ENCODE results near the gene PNPLA7. TPM values are rescaled to one million over a fixed set of nuclear protein-coding genes. Genes with fewer than 3 reads are reported as not detected.

Gene PNPLA7
- total and polyA plus RNA-seq, 7 donors = 1.8 to 12.2 (median 8.2) TPM

- no peak for TF ChIP-seq CTCF (IDR thresholded peaks at IDR 0.05)
- no peak for TF ChIP-seq EP300 (IDR thresholded peaks at IDR 0.05)
- TF ChIP-seq POLR2A (IDR thresholded peaks at IDR 0.05) = no peak
- TF ChIP-seq POLR2AphosphoS5 (IDR thresholded peaks at IDR 0.05) = no peak
- no peaks in the 10 kb centered on the region for H3K36me3 ChIP-seq
- intact Hi-C loops (cut with DNase I) = no loop called here
- 49 to 80% methylated on average over 17 of the region's 17 CpGs for WGBS, 2 donors
- H3K9me3 ChIP-seq = no peaks in the 10 kb centered on the region
- H3K27me3 ChIP-seq = no peaks in the 10 kb centered on the region
- peaks cover 0 to 14% (median 11%) of the 10 kb centered on the region in 4 donors for H3K4me1 ChIP-seq
- DNase-seq = no peak
- no peak overlapping the region for H3K4me3 ChIP-seq
- H3K27ac ChIP-seq = no peak overlapping the region
Measured at GRCh38 chr9:137531099-137531765, 19.0 kb downstream of the PNPLA7 start.

GRCh38 chr9:137530331-137530730, 19.9 kb downstream of the PNPLA7 start:
- 74 to 77% methylated on average over 5 of the region's 5 CpGs for WGBS, 2 donors
- Histone ChIP-seq H3K27me3 (no peaks in the 10 kb centered on the region), H3K4me1 (peaks cover 0 to 12% (median 9%) of the 10 kb centered on the region in 4 donors), H3K27ac (no peak overlapping the region), H3K9me3 (no peaks in the 10 kb centered on the region), H3K4me3 (no peak overlapping the region), H3K36me3 (no peaks in the 10 kb centered on the region)
- DNase-seq = no peak
- intact Hi-C loops (cut with DNase I) = no loop called here
- no peak for TF ChIP-seq POLR2A (IDR thresholded peaks at IDR 0.05)
- TF ChIP-seq POLR2AphosphoS5 (IDR thresholded peaks at IDR 0.05) = no peak
- TF ChIP-seq EP300 (IDR thresholded peaks at IDR 0.05) = no peak
- no peak for TF ChIP-seq CTCF (IDR thresholded peaks at IDR 0.05)

GRCh38 chr9:137524981-137525317, 25.3 kb downstream of the PNPLA7 start:
- H3K36me3 ChIP-seq = peaks cover 0 to 9% (median 0%) of the 10 kb centered on the region in 4 donors
- no peaks in the 10 kb centered on the region for H3K9me3 ChIP-seq
- intact Hi-C loops (cut with DNase I) = loop anchor here (1.0 to 10.0 kb wide), 2 partner anchors 102 to 230 kb away; partner anchors contain the start of genes EXD3 and NOXA1
- H3K4me3 ChIP-seq = no peak overlapping the region
- no peak overlapping the region for H3K27ac ChIP-seq
- no peak for DNase-seq
- no peaks in the 10 kb centered on the region for H3K27me3 ChIP-seq
- no peaks in the 10 kb centered on the region for H3K4me1 ChIP-seq
- WGBS, 2 donors = 67 to 80% methylated on average over 5 of the region's 5 CpGs
- TF ChIP-seq POLR2AphosphoS5 (IDR thresholded peaks at IDR 0.05) (no peak), CTCF (IDR thresholded peaks at IDR 0.05) (no peak), POLR2A (IDR thresholded peaks at IDR 0.05) (no peak), EP300 (IDR thresholded peaks at IDR 0.05) (no peak)

GRCh38 chr9:137524161-137524980, 25.8 kb downstream of the PNPLA7 start:
- intact Hi-C loops (cut with DNase I) = loop anchor here (1.0 to 10.0 kb wide), 2 partner anchors 101 to 230 kb away; partner anchors contain the start of genes EXD3 and NOXA1

More at GRCh38 chr9:137524161-137524980, 25.8 kb downstream of the PNPLA7 start:
- peaks cover 0 to 9% (median 0%) of the 10 kb centered on the region in 4 donors for H3K36me3 ChIP-seq
- no peak overlapping the region for H3K4me3 ChIP-seq
- 96 to 97% methylated on average over 33 of the region's 33 CpGs for WGBS, 2 donors
- no peaks in the 10 kb centered on the region for H3K27me3 ChIP-seq
- TF ChIP-seq CTCF (IDR thresholded peaks at IDR 0.05) (no peak), EP300 (IDR thresholded peaks at IDR 0.05) (no peak), POLR2A (IDR thresholded peaks at IDR 0.05) (no peak), POLR2AphosphoS5 (IDR thresholded peaks at IDR 0.05) (no peak)
- no peak overlapping the region for H3K27ac ChIP-seq
- H3K9me3 ChIP-seq = no peaks in the 10 kb centered on the region
- no peaks in the 10 kb centered on the region for H3K4me1 ChIP-seq
- DNase-seq = no peak
